Measurements from ENCODE around the gene IGF1. TPM values are rescaled to one million over a fixed set of nuclear protein-coding genes. Genes with fewer than 3 reads are reported as not detected.

Gene IGF1
- total RNA-seq, 2 donors from 2014 or later: 2.9 to 5.8 TPM

DNA sequence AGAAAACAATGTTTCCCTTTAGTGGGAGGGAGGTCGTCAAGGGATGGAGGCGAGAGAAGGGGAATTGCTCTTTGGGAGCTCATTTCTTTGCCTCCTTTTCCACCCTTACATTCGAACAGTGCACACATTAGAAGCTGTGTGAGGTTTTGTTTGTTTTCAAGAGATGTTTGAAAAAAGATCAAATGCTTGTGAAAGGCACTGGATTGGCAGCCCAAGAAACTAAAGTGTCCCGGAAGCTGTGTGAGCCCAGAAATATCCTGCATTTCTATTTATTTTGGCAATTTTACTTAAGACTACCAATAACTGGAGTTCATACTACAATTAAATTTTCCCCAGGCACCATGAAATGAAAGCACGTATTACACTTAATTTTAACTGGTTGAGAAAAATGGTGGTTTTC is 67.0 kb downstream of the IGF1 start:
- intact Hi-C loops (cut with DNase I, micrococcal nuclease): no loop called here
- DNase-seq: no peak
- ATAC-seq: no peak

DNA sequence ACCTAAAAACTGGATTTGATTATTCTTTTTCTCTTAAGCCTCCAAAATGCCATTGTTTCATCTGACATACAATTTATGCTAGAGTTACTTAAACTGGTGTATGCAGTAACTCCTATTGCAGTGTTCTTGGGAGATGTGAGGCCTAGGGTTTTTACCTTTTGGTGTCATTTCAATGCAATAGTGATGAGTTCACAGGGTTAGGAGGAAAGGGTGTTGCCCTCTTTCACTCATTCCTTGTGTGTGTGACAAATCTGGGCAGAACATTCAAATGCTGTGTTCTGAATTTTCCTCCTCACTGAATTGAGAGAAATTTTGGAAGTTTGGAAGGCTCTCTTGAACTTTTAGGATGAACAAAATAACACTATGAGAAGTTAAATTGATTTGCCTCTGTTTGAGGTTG is 69.9 kb downstream of the IGF1 start:
- ATAC-seq (no peak), DNase-seq (no peak)
- intact Hi-C loops (cut with DNase I, micrococcal nuclease): no loop called here

DNA sequence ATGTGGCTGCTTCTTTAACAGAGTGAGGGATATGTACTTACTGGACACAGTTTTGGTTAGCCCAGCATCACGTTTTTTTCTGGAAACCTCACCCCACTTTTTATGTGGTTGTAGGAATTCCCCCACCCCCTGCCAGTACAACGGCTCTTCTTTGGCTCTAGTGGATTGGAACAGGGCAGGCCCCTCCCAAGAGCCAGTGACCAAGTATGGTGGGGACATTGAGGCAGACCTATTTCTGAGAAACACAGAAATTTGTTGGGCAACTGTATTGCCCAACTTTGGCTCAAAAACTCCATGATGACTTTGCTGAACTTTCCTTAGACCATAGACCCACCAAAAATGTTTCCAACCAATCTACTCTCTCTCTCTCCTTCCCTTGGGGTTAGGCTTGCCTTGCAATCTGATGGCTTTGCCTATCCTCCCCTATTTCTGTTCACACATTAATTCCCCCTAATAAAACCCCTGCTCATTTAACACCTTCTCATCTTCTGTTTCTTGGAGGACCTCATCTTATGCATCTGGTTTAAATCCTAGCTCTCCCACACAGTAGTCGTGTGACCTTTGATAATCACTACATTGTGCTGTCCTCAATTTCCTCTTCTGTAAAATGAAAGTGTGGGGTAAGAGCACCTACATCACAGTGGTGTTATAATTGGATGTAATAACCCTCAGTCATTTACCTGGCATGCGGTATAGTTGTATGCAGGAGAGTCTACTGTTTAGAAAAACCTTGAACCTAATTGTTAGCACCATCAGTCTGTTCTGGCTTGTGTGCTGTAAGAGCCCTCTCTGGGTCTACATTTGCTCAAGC is 71.7 kb downstream of the IGF1 start:
- intact Hi-C loops (cut with DNase I, micrococcal nuclease): no loop called here
- ATAC-seq: no peak

DNA sequence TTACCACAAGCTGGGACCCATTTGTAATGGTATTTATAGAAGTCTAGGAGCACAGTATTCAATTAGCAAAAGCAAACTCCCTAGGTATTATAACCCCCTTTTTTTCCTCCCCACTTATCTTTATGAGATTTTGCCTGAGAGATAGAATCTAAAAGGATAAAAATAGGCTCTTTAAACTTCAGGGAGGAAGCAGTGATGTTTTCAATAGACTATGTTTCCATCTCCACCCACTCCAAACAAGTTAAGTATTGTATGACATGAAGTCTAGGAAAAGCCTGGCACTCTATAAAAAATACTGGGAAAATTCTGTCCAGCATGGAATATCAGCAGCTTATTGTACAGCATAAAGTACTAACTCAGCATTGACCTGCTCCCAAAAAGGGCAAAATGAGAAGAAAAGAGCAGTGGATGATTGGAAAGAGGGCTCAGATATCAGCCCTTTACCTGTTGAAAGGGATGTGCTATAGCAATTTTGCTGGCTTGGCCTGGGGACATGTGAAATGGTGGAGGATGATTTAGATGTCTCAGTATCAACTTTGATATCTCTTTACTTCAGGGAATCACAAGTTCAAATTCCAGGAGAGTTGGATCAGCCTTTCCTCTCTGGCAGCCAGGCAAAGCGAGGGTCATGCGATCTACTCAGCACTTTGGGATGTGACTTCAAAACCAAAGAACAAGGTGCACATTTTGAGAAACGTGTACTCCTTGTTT is 72.4 kb downstream of the IGF1 start:
- intact Hi-C loops (cut with DNase I, micrococcal nuclease): no loop called here
- DNase-seq (no peak), ATAC-seq (no peak)

More for the DNA sequence above, 71.7 kb downstream of the IGF1 start:
- no peak for DNase-seq

DNA sequence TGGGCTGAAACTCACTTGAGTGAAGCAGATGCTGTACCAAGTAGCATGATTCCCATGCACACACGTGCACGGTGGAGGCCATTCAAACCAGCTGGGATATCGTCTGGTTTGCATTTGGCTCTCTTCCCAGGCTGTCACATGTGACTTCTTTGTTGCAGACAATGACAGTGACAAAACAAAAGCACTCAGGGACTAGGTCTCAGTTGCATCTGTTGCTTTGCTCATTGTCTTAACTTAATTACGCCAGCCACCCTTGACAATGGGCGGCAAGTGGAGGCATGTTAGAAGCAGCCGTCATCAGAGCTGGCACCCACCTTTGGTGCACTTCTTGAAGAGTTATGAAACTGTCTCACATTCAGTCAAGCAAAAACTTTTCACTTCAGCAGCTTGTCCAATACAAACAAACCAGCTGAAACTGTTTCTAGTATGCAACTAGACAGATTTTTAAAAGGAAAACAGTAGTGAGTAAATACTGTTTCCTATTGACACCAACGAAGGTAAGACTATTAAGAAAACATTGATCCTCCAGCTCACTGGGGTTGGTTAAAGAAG is 74.3 kb downstream of the IGF1 start:
- ATAC-seq (no peak), DNase-seq (peak in 1 of 2 donors; percentile 7)
- intact Hi-C loops (cut with DNase I, micrococcal nuclease): no loop called here

DNA sequence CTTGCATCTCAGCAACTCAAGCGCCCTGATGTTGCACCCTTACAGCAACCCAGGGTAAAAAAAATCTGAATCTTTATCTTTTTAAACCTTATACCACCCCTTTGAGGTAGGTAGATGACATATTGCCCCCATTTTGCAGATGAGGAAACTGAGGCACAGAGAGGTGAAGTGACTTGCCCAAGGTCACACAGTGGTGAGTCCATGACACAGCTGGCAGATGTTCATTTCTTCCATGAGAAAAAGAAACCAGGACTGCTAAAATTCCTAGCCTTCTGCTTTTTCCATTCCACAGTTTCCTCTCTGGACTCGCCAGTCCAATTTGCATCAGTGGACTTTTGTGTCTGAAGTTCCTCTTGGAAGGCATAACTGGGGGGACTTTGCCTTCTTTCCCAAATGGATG is 79.3 kb downstream of the IGF1 start:
- no peak for ATAC-seq
- DNase-seq: no peak
- intact Hi-C loops (cut with DNase I, micrococcal nuclease): no loop called here

DNA sequence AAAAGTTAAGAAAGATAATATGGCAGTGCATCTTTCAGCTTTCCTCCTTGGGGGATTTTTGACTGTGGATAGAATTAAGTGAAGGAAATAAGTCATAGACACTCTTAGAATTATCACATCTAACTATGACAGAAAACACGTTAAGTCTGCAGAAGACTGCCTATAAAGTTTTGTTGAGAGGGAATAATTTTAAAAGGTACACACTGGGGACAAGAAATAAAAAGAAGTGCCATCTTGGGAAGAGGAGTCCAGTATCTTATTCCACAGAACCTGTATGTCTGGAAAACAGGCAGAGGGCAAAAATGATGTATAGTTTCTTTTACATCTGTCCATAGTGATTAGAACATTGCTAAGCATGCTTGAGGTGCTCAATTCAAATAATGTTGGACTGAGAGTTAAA is 80.7 kb downstream of the IGF1 start:
- no peak for DNase-seq
- ATAC-seq: no peak
- intact Hi-C loops (cut with DNase I, micrococcal nuclease): no loop called here

DNA sequence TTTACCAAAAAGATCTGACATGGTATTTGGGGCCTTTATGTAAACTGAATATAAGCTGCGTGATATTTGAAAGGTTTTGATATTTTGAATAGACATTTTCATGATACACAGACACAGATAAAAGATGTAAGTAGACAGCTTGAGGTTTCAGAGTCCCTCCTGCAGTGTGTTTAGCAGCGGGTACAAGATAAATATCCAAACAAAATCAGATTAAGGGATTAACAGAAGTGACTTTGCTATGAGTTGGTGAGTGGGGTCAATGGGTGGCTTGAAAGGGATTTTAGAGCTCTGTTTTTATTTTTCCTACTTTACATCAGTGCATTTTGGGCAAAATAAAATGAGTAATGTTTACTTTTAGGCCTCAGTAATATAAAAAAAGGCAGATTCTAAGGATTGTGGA is 84.1 kb downstream of the IGF1 start:
- intact Hi-C loops (cut with DNase I, micrococcal nuclease): no loop called here

DNA sequence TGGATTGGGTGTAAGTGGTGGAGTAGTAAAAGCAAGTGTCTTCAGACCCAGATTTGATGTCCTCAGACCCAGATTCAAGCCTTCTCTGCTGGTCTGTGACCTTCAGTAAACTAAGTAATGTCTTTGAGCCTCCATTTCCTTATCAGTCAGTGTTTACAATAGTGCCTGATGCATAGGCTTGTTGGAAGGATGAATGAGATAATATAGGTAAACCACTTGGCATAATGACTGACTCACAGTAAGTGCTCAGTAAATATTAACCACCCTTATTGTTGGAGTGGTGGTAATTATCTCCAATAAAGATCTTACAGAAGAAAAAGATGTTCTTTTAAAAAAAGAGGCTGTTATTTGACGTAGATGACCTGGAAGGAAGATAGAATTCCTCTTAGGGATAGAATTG is 86.2 kb downstream of the IGF1 start:
- no peak for DNase-seq
- ATAC-seq: no peak
- intact Hi-C loops (cut with DNase I, micrococcal nuclease): no loop called here

More for the DNA sequence above, 84.1 kb downstream of the IGF1 start:
- no peak for ATAC-seq
- DNase-seq: no peak

DNA sequence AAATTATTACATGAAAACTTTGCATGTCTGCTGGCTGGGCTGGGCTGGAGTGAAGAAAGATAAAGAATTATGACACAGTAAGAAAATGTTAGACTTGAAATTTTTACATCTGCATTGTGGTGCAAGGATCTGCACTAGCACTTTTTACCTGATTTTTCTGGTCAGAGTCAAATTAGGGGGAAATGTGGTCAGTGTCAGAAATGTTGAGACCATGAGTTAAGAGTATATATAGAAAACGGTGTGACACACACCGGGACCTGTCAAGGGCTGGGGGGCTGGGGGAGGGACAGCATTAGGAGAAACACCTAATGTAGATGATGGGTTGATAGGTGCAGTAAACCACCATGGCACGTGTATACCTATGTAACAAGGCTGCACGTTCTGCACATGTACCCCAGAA is 90.3 kb downstream of the IGF1 start:
- ATAC-seq: no peak
- no peak for DNase-seq
- intact Hi-C loops (cut with DNase I, micrococcal nuclease): no loop called here

DNA sequence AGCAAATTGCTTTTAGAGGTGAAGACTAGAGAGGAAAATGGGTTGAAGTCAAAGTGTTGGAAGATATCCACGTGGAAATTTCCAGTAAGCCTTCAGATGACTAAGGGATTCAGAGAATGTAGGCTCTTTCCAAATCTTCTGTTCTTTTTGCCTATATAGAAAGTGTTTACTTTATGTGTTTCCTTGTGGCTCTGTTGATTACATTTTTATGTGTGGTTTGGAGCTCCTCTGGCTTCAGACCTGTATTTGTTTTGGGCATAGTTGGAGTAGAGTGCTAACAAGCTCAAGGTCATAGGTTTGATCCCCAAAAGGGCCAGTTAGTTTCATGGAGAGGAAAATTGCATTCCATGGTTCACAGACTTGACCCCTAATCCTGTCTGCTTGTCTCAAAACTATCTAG is 91.9 kb downstream of the IGF1 start:
- intact Hi-C loops (cut with DNase I, micrococcal nuclease): no loop called here
- DNase-seq (no peak), ATAC-seq (no peak)

DNA sequence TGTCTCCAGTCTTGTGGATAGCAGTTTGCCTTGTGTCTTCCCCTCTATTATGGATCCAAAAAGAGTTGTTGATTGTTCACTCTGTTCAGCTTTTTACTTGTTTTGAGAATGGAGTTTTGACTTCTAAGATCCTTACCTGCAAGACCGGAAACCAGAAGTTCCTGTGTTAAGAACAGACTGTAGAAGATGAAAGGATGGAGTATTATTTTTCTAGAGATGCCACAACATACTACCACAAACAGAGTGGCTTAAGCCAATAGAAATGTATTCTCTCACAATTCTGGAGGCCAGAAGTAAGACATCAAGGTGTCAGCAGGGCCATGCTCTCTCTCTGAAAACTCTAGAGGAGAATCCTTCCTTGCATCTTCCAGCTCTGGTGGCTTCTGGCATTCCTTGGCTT is 95.0 kb downstream of the IGF1 start:
- no peak for ATAC-seq
- intact Hi-C loops (cut with DNase I, micrococcal nuclease): no loop called here

DNA sequence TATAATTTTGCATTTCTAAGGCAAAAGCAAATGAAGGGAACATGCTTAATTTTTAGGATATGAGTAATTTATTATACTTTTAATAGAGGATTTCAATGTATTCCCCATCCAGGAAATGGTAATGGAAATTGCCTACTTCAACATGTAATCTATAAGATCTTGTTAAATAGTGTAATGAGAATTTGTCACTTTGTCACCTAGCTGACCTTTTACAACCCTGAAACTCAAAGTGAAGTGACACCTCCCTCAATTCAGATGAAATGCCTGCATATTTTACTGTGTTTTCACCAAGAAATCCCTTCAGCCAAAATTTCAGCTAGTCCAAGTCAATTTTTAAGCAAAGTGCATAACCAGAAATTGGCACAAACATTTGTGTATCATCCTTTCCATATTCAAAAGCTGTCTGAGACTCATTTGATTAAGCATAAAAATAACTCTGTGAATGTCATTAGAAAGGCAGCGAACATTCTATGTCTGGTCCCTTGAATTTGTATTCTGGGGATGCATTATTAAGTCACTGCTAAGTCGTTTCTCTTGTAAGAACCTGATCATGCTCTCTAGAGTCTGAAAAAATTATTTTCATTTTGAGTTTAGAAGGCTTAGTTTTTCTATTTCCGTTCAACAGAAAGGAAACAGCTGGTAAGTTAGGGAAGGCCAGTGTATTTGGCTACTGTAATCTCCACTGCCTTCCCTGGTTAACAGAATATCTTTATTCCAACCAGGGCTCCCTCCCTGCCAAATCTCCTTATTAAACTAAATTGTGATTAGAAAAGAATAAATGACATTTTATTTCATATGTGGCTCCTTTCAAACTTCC is 100.8 kb downstream of the IGF1 start:
- DNase-seq (no peak), ATAC-seq (no peak)
- intact Hi-C loops (cut with DNase I, micrococcal nuclease): no loop called here

More for the DNA sequence above, 95.0 kb downstream of the IGF1 start:
- no peak for DNase-seq

DNA sequence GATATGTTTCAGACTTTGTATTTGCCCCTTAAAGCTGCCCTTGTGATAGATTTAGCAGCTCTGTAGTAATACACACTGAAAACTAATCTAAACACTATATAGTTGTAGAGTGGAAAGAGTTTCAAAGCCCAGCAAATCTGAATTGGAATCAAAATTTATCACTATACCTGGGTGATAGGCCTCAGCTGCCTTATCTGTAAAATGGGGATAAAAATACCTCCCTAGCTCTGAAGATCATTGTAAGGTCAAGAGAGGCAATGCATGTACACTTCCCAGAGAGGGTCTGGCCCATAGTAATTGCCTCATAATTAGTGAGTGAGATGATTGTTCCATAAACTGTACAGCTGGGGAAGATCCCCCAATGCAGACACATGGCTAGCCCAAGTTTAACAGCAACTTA is 103.6 kb downstream of the IGF1 start:
- intact Hi-C loops (cut with DNase I, micrococcal nuclease): no loop called here
- no peak for ATAC-seq
- no peak for DNase-seq

DNA sequence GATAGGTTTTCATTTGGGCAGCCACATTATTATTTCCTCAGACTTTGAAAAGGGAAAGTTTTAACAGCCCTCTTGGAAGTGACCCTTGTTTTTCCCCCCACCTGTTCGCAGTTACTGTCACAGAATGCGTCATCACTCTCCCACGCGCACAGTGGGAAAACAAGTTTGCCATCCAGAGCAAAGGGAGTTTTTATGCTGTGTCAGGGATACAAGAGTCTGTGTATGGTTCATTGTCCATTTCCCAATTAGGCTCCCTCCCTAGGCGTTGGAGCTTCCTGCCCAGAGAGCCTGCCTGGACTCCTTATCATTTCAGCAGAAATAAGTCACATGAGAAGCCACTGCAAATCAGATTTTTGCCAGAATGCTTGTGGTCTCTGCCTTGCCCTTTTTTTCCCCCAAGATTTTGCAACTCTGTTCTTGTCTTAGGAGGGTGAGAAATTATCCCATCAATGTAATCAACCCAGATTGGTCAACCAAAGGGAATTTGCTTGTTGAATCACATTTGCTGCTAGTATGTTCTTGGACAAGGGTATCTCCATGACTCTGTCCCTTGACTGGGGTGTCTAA is 104.1 kb downstream of the IGF1 start:
- no peak for DNase-seq
- intact Hi-C loops (cut with DNase I, micrococcal nuclease): no loop called here
- ATAC-seq: no peak

DNA sequence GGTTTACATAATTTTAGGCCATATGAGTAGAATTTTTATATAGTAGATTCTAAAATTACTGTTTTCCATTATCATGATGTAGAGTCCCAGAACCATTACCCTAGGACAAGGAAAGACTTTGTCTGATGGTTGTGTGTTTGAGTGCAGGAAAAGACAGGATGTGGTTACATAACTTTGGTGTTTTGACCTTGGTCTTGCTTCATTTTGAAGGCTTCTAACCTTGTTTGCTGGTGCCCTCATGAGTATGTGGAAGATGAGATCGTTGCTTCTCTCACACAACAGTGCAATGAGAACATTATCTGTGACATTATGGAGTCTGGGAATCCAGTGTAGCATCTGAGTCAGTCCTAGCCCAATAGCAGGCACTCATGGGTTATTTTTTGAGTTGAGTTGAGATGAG is 106.2 kb downstream of the IGF1 start:
- ATAC-seq (no peak), DNase-seq (no peak)
- intact Hi-C loops (cut with DNase I, micrococcal nuclease): no loop called here

DNA sequence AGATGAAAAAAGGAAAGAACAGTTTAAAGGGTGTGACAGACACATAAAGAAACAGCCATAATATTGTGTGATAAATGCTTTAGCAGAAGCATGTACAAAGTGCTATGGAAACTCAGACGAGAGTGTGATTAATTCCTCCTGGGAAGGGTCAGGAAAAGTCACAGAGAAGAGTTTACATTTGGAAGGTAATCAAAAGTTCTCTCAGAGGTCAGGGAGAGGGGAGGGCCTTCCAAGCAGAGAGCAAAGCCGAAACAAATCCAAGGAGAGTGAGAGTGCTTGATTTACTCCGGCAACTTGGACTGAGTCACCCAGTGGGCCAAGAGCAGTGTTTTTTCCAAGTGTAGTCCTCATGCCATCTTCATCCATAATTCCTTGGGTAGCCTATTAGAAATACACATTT is 108.3 kb downstream of the IGF1 start:
- intact Hi-C loops (cut with DNase I, micrococcal nuclease): no loop called here
- ATAC-seq (no peak), DNase-seq (no peak)

DNA sequence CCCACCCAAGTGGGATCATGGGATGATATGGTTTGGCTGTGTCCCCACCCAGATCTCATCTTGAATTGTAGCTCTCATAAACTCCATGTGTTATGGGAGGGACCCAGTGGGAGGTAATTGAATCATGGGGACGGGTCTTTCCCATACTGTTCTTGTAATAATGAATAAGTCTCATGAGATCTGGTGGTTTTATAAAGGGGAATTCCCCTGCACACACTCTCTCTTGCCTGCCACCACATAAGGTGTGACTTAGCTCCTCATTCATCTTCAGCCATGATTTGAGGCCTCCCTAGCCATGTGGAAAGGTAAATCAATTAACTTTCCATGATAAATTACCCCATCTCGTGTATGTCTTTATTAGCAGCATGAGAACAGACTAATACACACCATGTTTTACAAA is 109.2 kb downstream of the IGF1 start:
- intact Hi-C loops (cut with DNase I, micrococcal nuclease): no loop called here
- DNase-seq (no peak), ATAC-seq (no peak)

DNA sequence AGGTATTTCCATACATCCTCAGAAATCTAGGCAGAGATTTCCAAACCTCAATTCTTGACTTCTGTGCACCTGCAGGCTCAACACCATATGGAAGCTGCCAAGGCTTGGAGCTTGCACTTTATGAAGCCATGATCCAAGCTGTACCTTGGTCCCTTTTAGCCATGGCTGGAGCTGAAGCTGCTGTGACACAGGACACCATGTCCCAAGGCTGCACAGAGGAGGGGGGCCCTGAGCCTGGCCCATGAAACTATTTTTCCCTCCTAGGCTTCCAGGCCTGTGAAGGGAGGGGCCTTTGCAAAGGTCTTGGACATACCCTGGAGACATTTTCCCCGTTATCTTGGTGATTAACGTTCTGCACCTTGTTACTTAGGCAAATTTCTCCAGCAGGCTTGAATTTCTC is 110.5 kb downstream of the IGF1 start:
- no peak for ATAC-seq
- intact Hi-C loops (cut with DNase I, micrococcal nuclease): no loop called here
- no peak for DNase-seq

All from left colon (tissue), 2 donors.